HG03135 (cell line): Measurements from ENCODE around the gene CYP19A1.

Experiments used
- ATAC-seq: cut with Tn5 transposase; IDR thresholded peaks from one replicate; pipeline ENCODE4 v1.9.1; 2021; ENCODE audit warnings: mild to moderate bottlenecking, moderate library complexity; ENCODE audit not compliant: unreplicated experiment

Gene CYP19A1

GRCh38 chr15:51328926-51329325 is 9.5 kb downstream of the CYP19A1 start:
- ATAC-seq, result no peak

DNA sequence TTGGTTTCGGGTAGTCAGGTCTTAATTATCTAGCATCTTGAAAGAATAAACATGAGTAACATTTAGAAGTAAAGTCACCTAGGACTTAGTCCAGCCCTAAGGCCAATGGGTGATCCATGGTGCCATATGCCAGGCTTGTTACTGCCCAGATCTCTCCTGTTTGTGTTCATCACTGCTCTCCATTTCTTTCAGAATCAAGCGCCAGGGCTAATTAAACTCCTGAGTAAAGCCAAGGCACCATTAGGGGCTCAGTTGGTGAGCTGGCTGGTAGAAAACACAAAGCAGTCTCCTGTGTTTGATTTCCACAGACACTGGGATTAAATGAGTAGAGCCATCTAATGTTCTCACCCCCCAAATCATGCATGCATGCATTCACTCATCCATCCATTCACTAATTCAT is 11.3 kb downstream of the CYP19A1 start:
- ATAC-seq, result no peak

DNA sequence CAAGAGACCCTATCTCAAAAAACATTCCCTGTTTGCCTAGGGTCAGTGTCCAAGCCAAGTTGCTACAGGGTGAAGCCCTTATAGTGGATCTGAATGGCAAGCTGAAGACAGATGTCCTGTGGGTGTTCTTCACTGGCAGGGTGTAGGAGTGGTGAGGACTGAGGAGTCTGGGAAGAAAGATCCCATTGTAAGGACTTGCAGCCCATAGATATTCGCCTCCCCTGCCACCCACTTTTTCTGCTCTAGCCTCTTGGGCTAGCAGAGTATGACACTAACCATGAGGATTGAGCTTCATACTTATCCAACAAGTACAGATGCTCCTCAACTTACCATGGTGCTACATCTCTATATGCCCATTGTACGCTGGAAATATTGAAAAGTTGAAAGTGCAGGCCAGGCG is 13.2 kb downstream of the CYP19A1 start:
- ATAC-seq, result no peak

GRCh38 chr15:51323749-51324148 is 14.6 kb downstream of the CYP19A1 start:
- no peak for ATAC-seq

DNA sequence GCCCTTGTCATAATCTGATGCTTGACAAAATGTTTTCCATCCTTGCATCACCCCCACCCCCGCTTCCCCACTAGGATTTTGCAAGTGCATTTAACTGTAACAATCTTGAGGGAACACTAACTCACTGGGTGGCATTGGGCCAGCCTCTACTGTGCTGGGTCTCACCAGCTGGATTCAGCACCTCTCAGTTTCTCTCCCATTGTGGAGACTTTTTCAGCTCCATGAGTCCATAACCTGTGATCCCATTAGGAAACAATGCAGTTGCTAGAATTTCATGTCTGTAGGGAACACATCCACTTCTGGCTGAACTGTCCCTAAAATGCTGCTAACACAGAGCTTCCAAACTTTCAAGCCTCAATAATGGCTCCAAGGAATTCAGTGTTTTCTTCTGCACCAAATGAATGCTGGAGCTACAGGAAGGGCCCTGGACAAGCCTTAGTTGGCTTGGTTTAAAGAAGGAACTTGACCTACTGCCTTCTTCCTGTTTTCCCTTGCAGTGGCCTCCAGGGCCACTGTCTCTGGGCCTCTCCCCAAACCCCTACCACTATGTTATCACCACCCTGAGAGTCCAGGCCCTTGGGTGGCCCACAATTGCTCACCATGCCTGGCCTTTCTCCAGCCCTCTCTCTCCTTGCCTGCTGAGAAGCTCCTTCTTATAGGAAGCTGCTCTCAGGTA is 15.6 kb downstream of the CYP19A1 start:
- no peak for ATAC-seq

- no peak for ATAC-seq
Measured at GRCh38 chr15:51321316-51321715, 17.1 kb downstream of the CYP19A1 start.

- ATAC-seq, result no peak
Measured at GRCh38 chr15:51320843-51321242, 17.6 kb downstream of the CYP19A1 start.

DNA sequence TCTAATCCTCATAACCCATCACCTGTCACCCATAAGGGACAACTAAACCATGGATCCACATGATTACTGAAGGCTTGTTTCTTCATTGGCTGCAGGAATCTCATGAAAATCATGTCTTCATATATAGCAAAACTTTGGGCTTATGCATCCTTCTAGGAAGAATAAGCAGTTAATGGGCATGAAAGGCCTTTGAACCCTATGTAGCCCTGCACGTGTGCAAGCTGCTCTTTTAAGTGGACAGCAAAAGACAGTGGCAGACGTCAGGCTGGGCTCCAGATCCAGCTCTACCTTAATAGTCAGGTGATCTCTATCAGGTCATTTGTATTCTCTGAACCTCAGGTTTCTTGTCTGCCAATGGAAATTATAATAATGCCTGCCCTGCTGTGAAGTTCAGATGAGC is 18.9 kb downstream of the CYP19A1 start:
- ATAC-seq, result no peak

GRCh38 chr15:51318382-51319150 is 19.8 kb downstream of the CYP19A1 start:
- no peak for ATAC-seq

GRCh38 chr15:51316636-51317035 is 21.8 kb downstream of the CYP19A1 start:
- no peak for ATAC-seq

- ATAC-seq, result no peak
Measured at GRCh38 chr15:51315726-51316125, 22.7 kb downstream of the CYP19A1 start.

DNA sequence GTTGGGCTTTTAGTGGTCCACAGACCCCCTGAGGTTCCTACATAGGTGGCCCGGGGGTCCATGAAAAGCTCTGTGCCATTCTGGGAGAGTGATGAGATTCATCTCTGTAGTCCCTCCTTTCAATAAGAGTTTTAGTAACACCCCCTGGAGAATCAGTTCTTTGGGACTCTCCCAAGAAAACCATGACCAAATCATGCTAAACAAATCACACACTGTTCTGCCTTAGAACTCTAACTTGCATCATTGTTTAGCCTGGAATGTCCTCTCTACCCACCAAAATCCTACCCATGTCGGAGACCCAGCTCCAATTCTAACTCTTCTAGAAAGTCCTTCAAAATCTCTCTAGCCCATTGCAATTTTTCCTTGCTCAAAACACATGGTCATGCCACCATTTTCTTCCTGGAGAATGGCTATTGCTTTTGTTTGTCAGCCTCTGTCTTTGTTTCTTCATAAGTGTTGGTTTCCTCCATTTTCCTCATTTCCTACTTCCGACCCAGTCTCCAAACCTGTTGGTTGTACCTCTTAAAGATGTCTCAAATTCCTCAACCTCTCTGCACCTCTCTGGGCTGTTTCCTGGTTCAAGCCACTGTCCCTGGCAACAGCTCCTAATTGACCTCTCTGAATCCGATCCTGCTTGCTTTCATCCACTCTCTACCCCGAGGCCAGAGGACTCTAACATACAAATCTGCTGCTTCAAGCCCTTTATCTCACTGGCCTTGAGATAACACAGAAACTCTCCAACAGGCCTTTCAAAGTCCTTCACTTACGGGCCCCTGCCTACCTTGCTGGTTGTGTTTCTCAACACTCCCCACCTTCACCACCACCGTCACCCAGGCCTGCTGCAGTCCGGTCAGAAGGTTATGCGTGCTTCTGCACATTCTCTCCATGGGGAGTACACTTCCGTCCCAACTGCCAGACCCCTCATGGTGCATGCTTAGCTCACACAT is 23.7 kb downstream of the CYP19A1 start:
- ATAC-seq, result no peak

DNA sequence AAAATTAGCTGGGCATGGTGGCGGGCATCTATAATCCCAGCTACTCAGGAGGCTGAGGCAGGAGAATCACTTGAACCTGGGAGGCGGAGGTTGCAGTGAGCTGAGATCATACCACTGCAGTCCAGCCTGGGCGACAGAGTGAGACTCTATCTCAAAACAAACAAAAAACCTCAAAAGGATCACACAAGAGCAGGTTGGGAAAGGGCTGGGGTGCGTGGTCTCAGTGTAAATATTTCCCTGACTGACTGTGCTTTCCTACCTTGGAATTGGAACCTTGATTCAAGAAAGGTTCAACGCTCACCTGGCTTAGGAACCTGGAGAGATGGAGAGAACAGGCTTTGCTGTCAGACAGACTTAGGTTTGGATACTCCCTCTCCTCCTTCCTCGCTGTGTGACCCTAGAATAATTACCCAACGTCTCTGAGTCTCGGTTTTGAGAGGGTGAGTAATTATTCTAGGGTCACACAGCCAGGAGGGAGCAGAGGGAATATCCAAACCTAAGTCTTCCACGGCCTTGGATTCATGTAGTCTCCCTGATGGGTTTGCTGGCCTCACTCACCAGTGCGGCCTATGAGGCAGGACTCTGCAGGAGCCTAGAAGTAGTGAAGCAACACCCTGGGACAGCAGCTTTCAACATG is 24.6 kb downstream of the CYP19A1 start:
- no peak for ATAC-seq

DNA sequence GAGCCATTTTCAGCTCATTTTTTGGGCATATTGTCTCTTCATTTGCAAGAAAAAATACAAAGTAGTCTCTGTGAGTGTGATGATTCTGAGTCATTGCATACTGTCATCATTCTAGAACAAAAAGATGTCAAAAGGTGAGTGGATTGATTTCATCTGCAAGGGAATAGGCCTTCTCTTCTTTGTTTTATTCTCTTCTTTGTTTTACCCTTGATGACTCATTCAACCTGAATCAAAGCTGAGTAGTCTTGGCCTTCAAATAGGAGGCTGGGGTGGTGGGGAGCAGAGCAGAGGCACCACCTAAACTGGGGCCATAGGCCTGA is 25.4 kb downstream of the CYP19A1 start:
- no peak for ATAC-seq

GRCh38 chr15:51312166-51313073 is 26.0 kb downstream of the CYP19A1 start:
- no peak for ATAC-seq

- no peak for ATAC-seq
Measured at GRCh38 chr15:51311510-51311909, 26.9 kb downstream of the CYP19A1 start.

DNA sequence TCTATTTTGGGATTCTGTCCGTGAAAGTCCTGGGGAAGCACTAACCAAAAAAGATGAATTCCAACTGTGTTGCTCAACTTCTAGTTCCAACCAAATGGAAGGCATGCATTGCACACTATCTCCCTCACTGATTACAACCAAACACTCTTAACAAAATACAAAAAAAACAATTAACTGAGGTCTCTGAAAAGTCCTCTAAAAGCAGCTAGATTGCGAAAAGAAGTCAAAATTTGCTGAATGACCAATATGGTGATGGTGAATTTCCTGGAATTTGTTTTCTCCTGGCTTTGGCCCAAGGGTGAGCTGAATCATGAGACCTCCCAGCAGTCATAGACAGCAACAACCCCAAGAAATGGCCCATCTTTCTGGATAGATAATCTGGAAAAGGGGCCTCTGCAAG is 28.3 kb downstream of the CYP19A1 start:
- ATAC-seq, result no peak

DNA sequence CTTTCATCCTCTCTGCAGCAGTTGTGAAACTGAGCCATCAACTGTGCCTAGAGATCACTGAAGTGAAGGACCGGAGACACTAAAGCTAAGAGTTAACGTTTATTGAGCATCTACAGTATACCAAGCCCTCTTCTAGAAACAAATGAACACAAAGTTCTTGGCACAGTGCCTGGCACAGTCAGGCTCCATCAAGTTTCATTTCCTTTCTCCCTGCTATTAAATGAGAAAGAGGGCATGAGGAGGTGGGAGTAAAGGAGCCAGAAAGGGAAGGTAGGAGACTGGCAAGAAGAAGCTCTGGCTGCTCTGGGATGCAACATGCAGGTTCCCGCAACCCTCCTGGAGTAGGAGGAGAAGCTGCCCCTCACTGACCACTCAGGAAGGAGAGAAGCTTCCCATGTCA is 30.6 kb downstream of the CYP19A1 start:
- ATAC-seq, result no peak

GRCh38 chr15:51307325-51307724 is 31.1 kb downstream of the CYP19A1 start:
- no peak for ATAC-seq

DNA sequence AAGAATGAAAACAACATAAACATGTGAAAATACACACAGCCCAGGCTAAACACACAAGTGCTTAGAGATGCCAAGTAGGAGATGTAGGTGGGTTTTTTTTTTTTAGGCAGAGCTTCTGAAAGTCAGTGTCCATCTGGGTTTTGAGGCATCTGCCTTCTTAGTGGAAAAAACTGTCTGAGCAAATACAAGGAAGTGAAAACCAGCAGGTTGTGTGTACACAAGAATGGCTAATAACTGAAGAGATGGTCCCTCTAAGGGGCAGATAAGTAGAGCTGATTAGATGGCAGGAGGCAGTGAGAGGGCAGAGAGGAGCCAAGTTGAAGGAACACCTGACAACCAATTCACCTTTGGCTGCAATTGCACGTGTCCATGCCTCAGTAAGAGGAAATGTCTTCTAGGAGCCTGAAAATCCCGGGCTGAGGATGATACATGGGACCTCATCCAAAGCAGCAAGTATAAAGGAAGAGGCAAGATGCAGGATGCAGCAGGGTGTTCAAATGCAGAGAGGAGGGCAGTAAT is 34.9 kb downstream of the CYP19A1 start:
- ATAC-seq, result no peak
